Prostate gland (tissue), 2 donors: ENCODE results near the gene CPA1.

Source experiments
- POLR2A ChIP-seq: fragments of 450-650 bp; IDR thresholded peaks from one replicate; pipeline ENCODE4 v1.6.1; 2016; ENCODE audit warnings: antibody characterized with exemption, mild to moderate bottlenecking
- POLR2AphosphoS5 ChIP-seq: sonication (generic); formaldehyde crosslinking; IDR thresholded peaks from one replicate; pipeline ENCODE4 v1.6.1; 2017; ENCODE audit warnings: antibody characterized with exemption
- TF ChIP-seq, protein P1 (sequence below), 4 experiments: fragments of 200-600 bp in 2 of 4; fragments of 450-650 bp in 2 of 4; sonication (generic) in 2 of 4; IDR thresholded peaks; 1 replicate in 3 of 4; 2 replicates in 1 of 4; pipeline ENCODE4 v1.5.1; 2016 to 2019; ENCODE audit warnings: antibody characterized with exemption in 4 of 4, mild to moderate bottlenecking in 2 of 4, moderate library complexity in 2 of 4

GRCh38 chr7:130432886-130433285 is 52.6 kb downstream of the CPA1 start:
- TF ChIP-seq POLR2A: no peak
- TF ChIP-seq, protein P1, sequence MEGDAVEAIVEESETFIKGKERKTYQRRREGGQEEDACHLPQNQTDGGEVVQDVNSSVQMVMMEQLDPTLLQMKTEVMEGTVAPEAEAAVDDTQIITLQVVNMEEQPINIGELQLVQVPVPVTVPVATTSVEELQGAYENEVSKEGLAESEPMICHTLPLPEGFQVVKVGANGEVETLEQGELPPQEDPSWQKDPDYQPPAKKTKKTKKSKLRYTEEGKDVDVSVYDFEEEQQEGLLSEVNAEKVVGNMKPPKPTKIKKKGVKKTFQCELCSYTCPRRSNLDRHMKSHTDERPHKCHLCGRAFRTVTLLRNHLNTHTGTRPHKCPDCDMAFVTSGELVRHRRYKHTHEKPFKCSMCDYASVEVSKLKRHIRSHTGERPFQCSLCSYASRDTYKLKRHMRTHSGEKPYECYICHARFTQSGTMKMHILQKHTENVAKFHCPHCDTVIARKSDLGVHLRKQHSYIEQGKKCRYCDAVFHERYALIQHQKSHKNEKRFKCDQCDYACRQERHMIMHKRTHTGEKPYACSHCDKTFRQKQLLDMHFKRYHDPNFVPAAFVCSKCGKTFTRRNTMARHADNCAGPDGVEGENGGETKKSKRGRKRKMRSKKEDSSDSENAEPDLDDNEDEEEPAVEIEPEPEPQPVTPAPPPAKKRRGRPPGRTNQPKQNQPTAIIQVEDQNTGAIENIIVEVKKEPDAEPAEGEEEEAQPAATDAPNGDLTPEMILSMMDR (IDR thresholded peaks at IDR 0.05): no peak
- TF ChIP-seq POLR2AphosphoS5: no peak
